NCI-H1417 treated with DMSO at 0.1 percent for 48 hours (cell line): ENCODE data around the gene FIZ1.

Experiments
- DNase-seq: peaks from one replicate; lab custom pipeline; 2025; lab: John Stamatoyannopoulos, UW

FIZ1 gene

GRCh38 chr19:55635856-55636440 lies 36.6 kb upstream of the FIZ1 start:
- no peak for DNase-seq

GRCh38 chr19:55635334-55635717 lies 36.0 kb upstream of the FIZ1 start:
- DNase-seq = no peak

- DNase-seq = no peak
Measured at GRCh38 chr19:55633861-55634260, 34.5 kb upstream of the FIZ1 start.

GRCh38 chr19:55632463-55632834 lies 33.1 kb upstream of the FIZ1 start:
- DNase-seq = peak; percentile 45

GRCh38 chr19:55626350-55626749 lies 27.0 kb upstream of the FIZ1 start:
- no peak for DNase-seq

- DNase-seq = no peak
Measured at GRCh38 chr19:55625004-55625326, 25.6 kb upstream of the FIZ1 start.

GRCh38 chr19:55624109-55625003 lies 25.0 kb upstream of the FIZ1 start, which contains the start of gene ZNF784:
TSS of gene ZNF784 (minus strand) at chr19:55624566. CDS start at chr19:55624561, 5 bp downstream.
- peak; percentile 40 for DNase-seq

GRCh38 chr19:55623561-55623960 lies 24.2 kb upstream of the FIZ1 start:
- no peak for DNase-seq

GRCh38 chr19:55623130-55623529 lies 23.8 kb upstream of the FIZ1 start:
- DNase-seq = no peak

- no peak for DNase-seq
Measured at GRCh38 chr19:55622242-55622969, 23.1 kb upstream of the FIZ1 start.

- no peak for DNase-seq
Measured at GRCh38 chr19:55621673-55622231, 22.4 kb upstream of the FIZ1 start.

GRCh38 chr19:55621205-55621672 lies 21.9 kb upstream of the FIZ1 start:
- no peak for DNase-seq

- DNase-seq = no peak
Measured at GRCh38 chr19:55620410-55621204, 21.3 kb upstream of the FIZ1 start.

GRCh38 chr19:55619286-55619685 lies 20.0 kb upstream of the FIZ1 start:
- DNase-seq = no peak

- no peak for DNase-seq
Measured at GRCh38 chr19:55618426-55618825, 19.1 kb upstream of the FIZ1 start.

GRCh38 chr19:55617426-55617825 lies 18.1 kb upstream of the FIZ1 start:
- no peak for DNase-seq

- DNase-seq = no peak
Measured at GRCh38 chr19:55616395-55616875, 17.1 kb upstream of the FIZ1 start.

GRCh38 chr19:55615543-55616394 lies 16.5 kb upstream of the FIZ1 start:
- DNase-seq = no peak

- no peak for DNase-seq
Measured at GRCh38 chr19:55614711-55615542, 15.6 kb upstream of the FIZ1 start.
